ENCODE results near the gene ABL2.

The ABL2 gene

GRCh38 chr1:179082333-179082998, 147.0 kb downstream of the ABL2 start:
- H3K4me3 ChIP-seq (ENCODE audit: insufficient read length, low read depth) = peak overlapping the region; percentile 87
- no peaks in the 10 kb centered on the region for H3K27me3 ChIP-seq (ENCODE audit: insufficient read depth, insufficient read length)
- TF ChIP-seq SUZ12 (IDR thresholded peaks at IDR 0.05; ENCODE audit: extremely low read depth, insufficient read depth, insufficient read length) = no peak
- peaks cover 23% of the 10 kb centered on the region for H3K36me3 ChIP-seq (ENCODE audit: insufficient read depth, insufficient read length, low read length)
- H3K9me3 ChIP-seq (ENCODE audit: insufficient read depth, low read length) = no peaks in the 10 kb centered on the region
- DNase-seq (ENCODE audit: low read depth, low spot score) = peak; percentile 30
- H3K9ac ChIP-seq (ENCODE audit: insufficient read length, low read depth) = peak overlapping the region; percentile 90
- H3K4me1 ChIP-seq (ENCODE audit: insufficient read depth, insufficient read length) = peaks cover 19% of the 10 kb centered on the region

- Histone ChIP-seq H3K4me3 (ENCODE audit: insufficient read length, low read depth) (peak within 1 kb of the TSS; percentile 87), H3K9ac (ENCODE audit: insufficient read length, low read depth) (peak within 1 kb of the TSS; percentile 90), H3K4me1 (ENCODE audit: insufficient read depth, insufficient read length) (peaks cover 13% of the 10 kb centered on the region), H3K36me3 (ENCODE audit: insufficient read depth, insufficient read length, low read length) (peaks cover 18% of the 10 kb centered on the region), H3K9me3 (ENCODE audit: insufficient read depth, low read length) (no peaks in the 10 kb centered on the region), H3K27me3 (ENCODE audit: insufficient read depth, insufficient read length) (no peaks in the 10 kb centered on the region)
- TF ChIP-seq ZNF274 (IDR thresholded peaks at IDR 0.05; ENCODE audit: low read depth, low read length) (no peak), SUZ12 (IDR thresholded peaks at IDR 0.05; ENCODE audit: extremely low read depth, insufficient read depth, insufficient read length) (no peak), YY1 (IDR thresholded peaks at IDR 0.05; ENCODE audit: insufficient read depth, insufficient read length) (no peak)
- peak; percentile 94 for DNase-seq (ENCODE audit: low read depth, low spot score)
Observed at GRCh38 chr1:179081687-179082332, 147.7 kb downstream of the ABL2 start, which contains the start of gene TOR3A. Gene TOR3A (plus strand): TSS chr1:179082070. CDS start chr1:179082129, 59 bp downstream.

GRCh38 chr1:179080866-179081686, 148.4 kb downstream of the ABL2 start:
- TF ChIP-seq ZNF274 (IDR thresholded peaks at IDR 0.05; ENCODE audit: low read depth, low read length) (no peak), YY1 (IDR thresholded peaks at IDR 0.05; ENCODE audit: insufficient read depth, insufficient read length) (no peak), SUZ12 (IDR thresholded peaks at IDR 0.05; ENCODE audit: extremely low read depth, insufficient read depth, insufficient read length) (no peak)
- H3K4me3 ChIP-seq (ENCODE audit: insufficient read length, low read depth) = peak overlapping the region; percentile 87
- no peak for DNase-seq (ENCODE audit: low read depth, low spot score)
- H3K9me3 ChIP-seq (ENCODE audit: insufficient read depth, low read length) = no peaks in the 10 kb centered on the region
- no peaks in the 10 kb centered on the region for H3K27me3 ChIP-seq (ENCODE audit: insufficient read depth, insufficient read length)
- H3K9ac ChIP-seq (ENCODE audit: insufficient read length, low read depth) = peak overlapping the region; percentile 65
- peaks cover 10% of the 10 kb centered on the region for H3K4me1 ChIP-seq (ENCODE audit: insufficient read depth, insufficient read length)
- peaks cover 20% of the 10 kb centered on the region for H3K36me3 ChIP-seq (ENCODE audit: insufficient read depth, insufficient read length, low read length)

- TF ChIP-seq SUZ12 (IDR thresholded peaks at IDR 0.05; ENCODE audit: extremely low read depth, insufficient read depth, insufficient read length) = no peak
- no peak for TF ChIP-seq ZNF274 (IDR thresholded peaks at IDR 0.05; ENCODE audit: low read depth, low read length)
- no peak for TF ChIP-seq YY1 (IDR thresholded peaks at IDR 0.05; ENCODE audit: insufficient read depth, insufficient read length)
- Histone ChIP-seq H3K36me3 (ENCODE audit: insufficient read depth, insufficient read length, low read length) (peaks cover 12% of the 10 kb centered on the region), H3K4me3 (ENCODE audit: insufficient read length, low read depth) (no peak overlapping the region), H3K9me3 (ENCODE audit: insufficient read depth, low read length) (no peaks in the 10 kb centered on the region), H3K27me3 (ENCODE audit: insufficient read depth, insufficient read length) (no peaks in the 10 kb centered on the region), H3K9ac (ENCODE audit: insufficient read length, low read depth) (no peak overlapping the region), H3K4me1 (ENCODE audit: insufficient read depth, insufficient read length) (peaks cover 6% of the 10 kb centered on the region)
- peak; percentile 67 for DNase-seq (ENCODE audit: low read depth, low spot score)
Observed at GRCh38 chr1:179079113-179079761, 150.2 kb downstream of the ABL2 start.

- Histone ChIP-seq H3K9me3 (ENCODE audit: insufficient read depth, low read length) (no peaks in the 10 kb centered on the region), H3K36me3 (ENCODE audit: insufficient read depth, insufficient read length, low read length) (peaks cover 17% of the 10 kb centered on the region), H3K4me1 (ENCODE audit: insufficient read depth, insufficient read length) (peaks cover 6% of the 10 kb centered on the region), H3K4me3 (ENCODE audit: insufficient read length, low read depth) (no peak overlapping the region), H3K9ac (ENCODE audit: insufficient read length, low read depth) (no peak overlapping the region), H3K27me3 (ENCODE audit: insufficient read depth, insufficient read length) (no peaks in the 10 kb centered on the region)
- TF ChIP-seq ZNF274 (IDR thresholded peaks at IDR 0.05; ENCODE audit: low read depth, low read length) (no peak), SUZ12 (IDR thresholded peaks at IDR 0.05; ENCODE audit: extremely low read depth, insufficient read depth, insufficient read length) (no peak), YY1 (IDR thresholded peaks at IDR 0.05; ENCODE audit: insufficient read depth, insufficient read length) (no peak)
- DNase-seq (ENCODE audit: low read depth, low spot score) = no peak
Observed at GRCh38 chr1:179077396-179077795, 152.1 kb downstream of the ABL2 start.

- TF ChIP-seq YY1 (IDR thresholded peaks at IDR 0.05; ENCODE audit: insufficient read depth, insufficient read length) = no peak
- TF ChIP-seq SUZ12 (IDR thresholded peaks at IDR 0.05; ENCODE audit: extremely low read depth, insufficient read depth, insufficient read length) = no peak
- TF ChIP-seq ZNF274 (IDR thresholded peaks at IDR 0.05; ENCODE audit: low read depth, low read length) = no peak
- Histone ChIP-seq H3K4me3 (ENCODE audit: insufficient read length, low read depth) (no peak overlapping the region), H3K36me3 (ENCODE audit: insufficient read depth, insufficient read length, low read length) (peaks cover 44% of the 10 kb centered on the region), H3K4me1 (ENCODE audit: insufficient read depth, insufficient read length) (peaks cover 2% of the 10 kb centered on the region), H3K9ac (ENCODE audit: insufficient read length, low read depth) (no peak overlapping the region), H3K27me3 (ENCODE audit: insufficient read depth, insufficient read length) (no peaks in the 10 kb centered on the region), H3K9me3 (ENCODE audit: insufficient read depth, low read length) (no peaks in the 10 kb centered on the region)
- DNase-seq (ENCODE audit: low read depth, low spot score) = no peak
Observed at GRCh38 chr1:179066471-179066870, 163.0 kb downstream of the ABL2 start.
